Ovary (tissue), 9 donors: Measurements from ENCODE around the gene NDUFA9. TPM values are rescaled to one million over a fixed set of nuclear protein-coding genes. Genes with fewer than 3 reads are reported as not detected.

Experiments used
- DNase-seq, 5 donors: peaks; one replicate each; pipeline ENCODE4 v3.0.0-alpha.2; 2019 to 2020
- H3K27ac ChIP-seq, 2 donors: fragments of 200-600 bp; one replicate each; pipeline versions ENCODE4 v1.5.1 to v1.8.0; 2019 to 2022
- H3K27me3 ChIP-seq: fragments of 200-600 bp; one replicate; pipeline ENCODE4 v1.8.0; 2022
- H3K36me3 ChIP-seq: fragments of 200-600 bp; sonication (generic); one replicate; pipeline ENCODE4 v1.5.1; 2019
- H3K4me1 ChIP-seq: one replicate; pipeline ENCODE4 v1.8.1; 2013; ENCODE audit warnings: mild to moderate bottlenecking, moderate library complexity; ENCODE audit not compliant: insufficient read depth
- H3K4me3 ChIP-seq: fragments of 200-600 bp; sonication (generic); one replicate; pipeline ENCODE4 v1.5.1; 2017
- H3K9me3 ChIP-seq, 2 donors: fragments of 200-600 bp in 1 of 2; sonication (generic) in 1 of 2; one replicate each; pipeline versions ENCODE4 v1.5.1 to v1.8.1; 2013 to 2019; ENCODE audit warnings: mild to moderate bottlenecking in 1 of 2, moderate library complexity in 1 of 2
- EP300 ChIP-seq: sonication (generic); formaldehyde crosslinking; IDR thresholded peaks from one replicate; pipeline ENCODE4 v1.6.1; 2017; ENCODE audit warnings: antibody characterized with exemption
- POLR2A ChIP-seq: fragments of 450-650 bp; IDR thresholded peaks from one replicate; pipeline ENCODE4 v1.6.1; 2017; ENCODE audit warnings: antibody characterized with exemption, mild to moderate bottlenecking, moderate library complexity
- WGBS, 3 donors: extraction: QIAGEN DNeasy Blood & Tissue Kit in 1 of 3; methylation state at CpG; one replicate each; pipeline versions ENCODE4 v1.1.5 to v1.1.7; 2013 to 2017; 5-methylcytosine and 5-hydroxymethylcytosine counted together
- intact Hi-C, 4 donors: fragments of 100-400 bp; cut with DNase I; formaldehyde crosslinking; loops; one replicate each; pipeline versions ENCODE4 v1.11.0 to v1.15.1; 2022 to 2023
- polyA plus RNA-seq, 2 donors: library from polyadenylated mRNA; stranded (reverse); fragments of 200-250 nt in 1 of 2; fragments of 350-450 nt in 1 of 2; fragmentation: Illumina TruSeq in 1 of 2; extraction: RNeasy Lipid Tissue Mini Kit (QIAGEN cat#74804) in 1 of 2; gene quantifications; one replicate each; pipeline ENCODE4 v1.2.3, GENCODE V29; 2013 to 2014
- total RNA-seq, 7 donors: library from RNA; depleted of rRNA in 2 of 7; stranded (reverse); fragments of >200 nt in 2 of 7; fragmentation: NEBNext Ultra II Directional in 3 of 7; extraction: Animal tissue kit (Norgen Biotek cat#: 25700) in 3 of 7; gene quantifications; one replicate each; pipeline versions ENCODE4 v1.1.0 to v1.2.4, GENCODE V29; 2016 to 2023
- TF ChIP-seq, protein P1 (sequence below), 3 donors: fragments of 450-650 bp in 2 of 3; fragments of 200-600 bp in 1 of 3; IDR thresholded peaks; one replicate each; pipeline versions ENCODE4 v1.5.1 to v1.8.0; 2016 to 2022; ENCODE audit warnings: antibody characterized with exemption in 3 of 3, mild to moderate bottlenecking in 1 of 3
- donor health status: DM: no; HTN: no; CAD: no; lungs with moderate emphysema.
- donor health status: DM: no; HTN: no; CAD: no.
- donor health status: Bipolar disorder and iron deficiency.
- donor health status: DM: yes; HTN: yes; CAD: no.
- donor health status: DM: no; HTN: no; CAD: no.
- donor health status: DM: yes; HTN: yes; CAD: no.

The NDUFA9 gene
- total and polyA plus RNA-seq, 9 donors = 14.4 to 67.7 (median 55.0) TPM

DNA sequence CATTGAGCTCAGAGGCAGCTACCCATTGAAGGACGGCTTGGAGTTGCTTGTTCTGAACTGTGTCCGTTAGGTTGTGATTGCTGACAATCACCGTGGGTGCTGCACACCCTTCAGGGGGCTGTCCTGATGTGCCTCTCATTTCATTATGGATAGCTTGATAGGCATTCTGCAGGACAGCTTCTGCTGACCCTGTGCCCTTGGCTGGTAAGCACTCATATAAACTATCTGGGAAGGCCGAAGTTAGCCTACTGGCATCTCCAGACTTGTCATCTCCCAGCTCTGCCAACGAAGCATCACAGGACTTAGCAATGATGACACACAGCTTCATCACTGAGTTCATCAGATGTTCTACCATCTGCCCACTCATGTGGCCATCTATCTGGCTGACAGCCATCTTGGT, 22.4 kb upstream of the NDUFA9 start:
- intact Hi-C loops = no loop called here
- H3K27me3 ChIP-seq = no peaks in the 10 kb centered on the region

DNA sequence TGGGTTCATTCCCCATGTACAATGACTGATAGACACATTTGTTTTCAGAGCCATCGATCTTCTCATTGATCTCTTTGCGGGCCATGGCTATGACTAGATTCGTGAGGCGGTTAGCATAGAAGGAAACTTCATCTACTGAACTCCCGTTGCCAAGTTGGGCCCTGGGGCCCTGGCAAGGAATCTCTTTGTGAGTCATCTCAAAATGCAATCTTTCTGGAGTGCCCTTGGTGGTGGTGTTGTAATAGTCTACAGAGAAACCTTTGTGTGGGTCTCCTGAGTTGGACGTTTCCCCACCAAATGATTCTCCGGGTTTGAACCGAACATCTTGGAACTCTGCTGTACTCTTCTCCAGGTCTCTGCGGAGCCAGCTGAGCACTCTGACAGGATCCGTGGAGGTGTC, 20.5 kb upstream of the NDUFA9 start:
- Histone ChIP-seq H3K9me3 (no peaks in the 10 kb centered on the region), H3K4me3 (no peak overlapping the region), H3K36me3 (no peaks in the 10 kb centered on the region), H3K27ac (no peak overlapping the region), H3K27me3 (no peaks in the 10 kb centered on the region), H3K4me1 (no peaks in the 10 kb centered on the region)
- WGBS, 3 donors = 92 to 96% (median 92%) methylated on average over 10 of the region's 10 CpGs
- no peak for DNase-seq
- intact Hi-C loops = no loop called here
- TF ChIP-seq, protein P1, sequence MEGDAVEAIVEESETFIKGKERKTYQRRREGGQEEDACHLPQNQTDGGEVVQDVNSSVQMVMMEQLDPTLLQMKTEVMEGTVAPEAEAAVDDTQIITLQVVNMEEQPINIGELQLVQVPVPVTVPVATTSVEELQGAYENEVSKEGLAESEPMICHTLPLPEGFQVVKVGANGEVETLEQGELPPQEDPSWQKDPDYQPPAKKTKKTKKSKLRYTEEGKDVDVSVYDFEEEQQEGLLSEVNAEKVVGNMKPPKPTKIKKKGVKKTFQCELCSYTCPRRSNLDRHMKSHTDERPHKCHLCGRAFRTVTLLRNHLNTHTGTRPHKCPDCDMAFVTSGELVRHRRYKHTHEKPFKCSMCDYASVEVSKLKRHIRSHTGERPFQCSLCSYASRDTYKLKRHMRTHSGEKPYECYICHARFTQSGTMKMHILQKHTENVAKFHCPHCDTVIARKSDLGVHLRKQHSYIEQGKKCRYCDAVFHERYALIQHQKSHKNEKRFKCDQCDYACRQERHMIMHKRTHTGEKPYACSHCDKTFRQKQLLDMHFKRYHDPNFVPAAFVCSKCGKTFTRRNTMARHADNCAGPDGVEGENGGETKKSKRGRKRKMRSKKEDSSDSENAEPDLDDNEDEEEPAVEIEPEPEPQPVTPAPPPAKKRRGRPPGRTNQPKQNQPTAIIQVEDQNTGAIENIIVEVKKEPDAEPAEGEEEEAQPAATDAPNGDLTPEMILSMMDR (IDR thresholded peaks at IDR 0.05) = no peak
- TF ChIP-seq EP300 (no peak), POLR2A (no peak)

More for the DNA sequence above, 22.4 kb upstream of the NDUFA9 start:
- Histone ChIP-seq H3K27ac (no peak overlapping the region), H3K36me3 (no peaks in the 10 kb centered on the region), H3K4me1 (no peaks in the 10 kb centered on the region), H3K9me3 (no peaks in the 10 kb centered on the region), H3K4me3 (no peak overlapping the region)
- 85 to 90% (median 89%) methylated on average over 5 of the region's 5 CpGs for WGBS, 3 donors
- no peak for TF ChIP-seq POLR2A
- no peak for DNase-seq

DNA sequence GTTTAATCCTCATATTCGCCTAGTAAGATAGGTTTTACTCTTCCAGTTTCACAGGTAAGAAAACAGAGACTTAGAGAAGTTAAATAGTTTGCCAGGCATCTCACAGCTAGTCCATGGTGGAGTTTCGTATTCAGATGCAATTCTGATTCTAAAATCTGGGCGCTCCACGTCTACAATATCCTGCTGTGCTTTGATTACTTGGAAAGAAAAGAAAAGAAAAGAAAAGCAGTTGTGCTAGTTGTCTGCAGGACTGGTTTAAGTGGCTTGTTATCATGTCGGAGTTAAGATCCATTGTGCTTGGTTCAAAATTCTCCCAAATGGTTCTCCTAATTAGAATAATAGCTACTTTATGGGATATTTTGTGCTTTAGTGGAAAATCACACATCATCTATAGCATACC, 18.7 kb upstream of the NDUFA9 start:
- 46 to 52% (median 52%) methylated on average over 5 of the region's 5 CpGs for whole genome bisulfite sequencing, 3 donors
- no peak overlapping the region for H3K27ac ChIP-seq
- H3K9me3 ChIP-seq = no peaks in the 10 kb centered on the region
- intact Hi-C loops = no loop called here
- H3K4me3 ChIP-seq = no peak overlapping the region
- no peaks in the 10 kb centered on the region for H3K36me3 ChIP-seq
- TF ChIP-seq EP300 (no peak), POLR2A (no peak)
- TF ChIP-seq, protein P1 (IDR thresholded peaks at IDR 0.05) = no peak
- no peaks in the 10 kb centered on the region for H3K4me1 ChIP-seq
- no peaks in the 10 kb centered on the region for H3K27me3 ChIP-seq
- DNase-seq = no peak

DNA sequence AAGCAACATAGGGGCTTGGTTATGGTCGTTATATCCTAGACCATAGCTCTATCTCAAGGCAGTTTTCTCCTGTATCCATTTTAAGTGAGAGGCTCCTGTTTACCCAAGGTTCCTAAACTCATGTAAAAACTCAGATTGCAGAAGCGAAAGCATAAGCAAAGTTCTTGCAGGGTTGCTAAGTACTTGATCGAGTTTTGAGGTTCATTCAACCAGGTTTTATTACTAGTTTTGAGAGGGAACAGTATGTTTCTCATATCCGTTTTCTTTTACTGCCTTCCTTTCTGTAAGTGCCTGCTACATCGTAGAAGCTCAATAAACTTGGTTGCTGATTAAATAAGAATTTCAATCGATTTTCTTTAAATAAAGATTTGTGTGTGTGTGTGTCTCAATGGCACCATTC, 5.2 kb upstream of the NDUFA9 start:
- H3K4me1 ChIP-seq = no peaks in the 10 kb centered on the region
- DNase-seq = no peak
- no peaks in the 10 kb centered on the region for H3K27me3 ChIP-seq
- no peaks in the 10 kb centered on the region for H3K36me3 ChIP-seq
- TF ChIP-seq POLR2A (no peak), EP300 (no peak)
- TF ChIP-seq, protein P1 (IDR thresholded peaks at IDR 0.05) = no peak
- no peaks in the 10 kb centered on the region for H3K9me3 ChIP-seq
- intact Hi-C loops = no loop called here
- H3K27ac ChIP-seq = no peak overlapping the region
- no peak overlapping the region for H3K4me3 ChIP-seq
- WGBS, 3 donors = 84 to 89% (median 86%) methylated on average over 6 of the region's 6 CpGs

DNA sequence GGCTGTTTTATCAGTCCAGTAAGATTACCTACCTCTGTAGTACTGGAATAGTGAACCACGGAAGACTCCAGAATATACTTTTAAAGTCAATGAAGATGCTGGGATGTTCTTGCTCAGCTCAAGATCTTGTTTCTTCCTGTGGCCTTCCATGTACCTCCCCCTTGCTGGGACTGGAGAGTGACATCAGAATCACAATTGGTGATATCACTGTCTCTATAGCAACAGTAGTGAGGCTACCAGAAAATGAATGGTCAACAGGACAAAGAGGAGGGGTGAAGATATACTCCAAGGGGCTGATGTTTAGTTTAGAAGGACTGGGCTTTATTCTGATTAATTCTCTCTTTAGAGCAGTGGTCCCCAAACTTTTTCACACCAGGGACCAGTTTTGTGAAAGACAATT, 3.9 kb upstream of the NDUFA9 start:
- Histone ChIP-seq H3K9me3 (no peaks in the 10 kb centered on the region), H3K36me3 (no peaks in the 10 kb centered on the region), H3K4me3 (no peak overlapping the region), H3K27me3 (no peaks in the 10 kb centered on the region), H3K4me1 (peaks cover under 1% of the 10 kb centered on the region), H3K27ac (no peak overlapping the region)
- TF ChIP-seq, protein P1 (IDR thresholded peaks at IDR 0.05) = no peak
- no peak for TF ChIP-seq POLR2A
- no peak for TF ChIP-seq EP300
- WGBS, 3 donors = 85 to 92% (median 89%) methylated on average over 1 of the region's 1 CpG
- DNase-seq = no peak
- intact Hi-C loops = no loop called here
